Measurements from ENCODE around the gene SCGB3A2.

GRCh38 chr5:147882586-147883313 is 4.2 kb downstream of the SCGB3A2 start:
- TF ChIP-seq CTCF (IDR thresholded peaks at IDR 0.05; ENCODE audit: poor library complexity) (no peak), EZH2 (IDR thresholded peaks at IDR 0.05; ENCODE audit: borderline replicate concordance) (no peak), EZH2phosphoT487 (IDR thresholded peaks at IDR 0.05; ENCODE audit: low read depth, severe bottlenecking, unreplicated experiment) (no peak)

All from hepatocyte (in vitro differentiated cells).